ENCODE measurements around the gene CHD6.
"Not testable (repeated sequence)": the region's sequence is repeated elsewhere in the genome, so short reads cannot be mapped to it uniquely, and the experiment has no call there.

CHD6 gene

DNA sequence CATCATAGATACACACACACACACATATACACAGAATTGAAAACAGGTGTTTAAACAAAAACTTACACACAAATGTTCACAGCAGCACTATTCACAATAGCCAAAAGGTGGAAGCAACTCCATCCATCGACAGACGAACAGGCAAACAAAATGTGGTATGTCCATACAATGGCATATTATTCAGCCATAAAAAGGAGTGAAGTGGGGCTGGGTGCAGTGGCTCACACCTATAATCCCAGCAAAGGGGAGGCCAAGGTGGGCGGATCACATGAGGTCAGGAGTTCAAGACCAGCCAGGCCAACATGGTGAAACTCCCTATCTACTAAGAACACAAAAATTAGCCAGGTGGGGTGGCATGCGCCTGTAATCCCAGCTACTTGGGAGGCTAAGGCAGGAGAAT, 80.3 kb downstream of the CHD6 start:
- no peak for DNase-seq

- DNase-seq, result not testable (repeated sequence)
These were observed 82.6 kb downstream of the CHD6 start for GRCh38 chr20:41535551-41535950.

GRCh38 chr20:41534842-41535241, 83.3 kb downstream of the CHD6 start:
- no peak for DNase-seq

- DNase-seq, result no peak
These were observed 84.0 kb downstream of the CHD6 start for GRCh38 chr20:41534170-41534569.

DNA sequence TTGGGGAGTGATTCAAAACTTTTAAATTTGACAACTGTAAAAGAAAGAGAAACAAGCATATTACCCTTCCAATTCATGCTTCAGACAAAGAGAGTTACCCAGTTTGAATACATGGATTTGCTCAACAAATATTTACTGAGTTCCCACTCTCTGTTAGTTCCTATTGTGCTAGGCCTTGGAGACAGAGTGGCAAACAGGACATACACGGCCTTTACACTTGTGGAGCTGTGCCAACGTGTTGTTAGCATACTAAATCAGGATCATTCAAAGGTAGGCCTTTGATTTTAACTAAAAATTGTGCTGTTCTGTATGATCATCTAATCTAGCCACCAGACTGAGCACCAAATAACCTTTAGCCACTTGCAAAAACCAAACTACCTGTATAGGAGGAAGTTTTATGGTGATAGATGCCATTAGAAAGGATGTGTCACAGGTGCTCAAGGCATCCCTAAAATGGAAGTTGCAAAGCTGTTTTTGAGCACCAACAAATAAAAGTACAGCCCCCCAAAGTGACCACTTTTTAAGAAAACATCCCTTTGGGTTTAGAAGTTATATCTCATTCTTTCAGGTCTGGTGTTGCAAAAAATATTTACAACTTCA, 84.5 kb downstream of the CHD6 start:
- peak; percentile 87 for DNase-seq

DNA sequence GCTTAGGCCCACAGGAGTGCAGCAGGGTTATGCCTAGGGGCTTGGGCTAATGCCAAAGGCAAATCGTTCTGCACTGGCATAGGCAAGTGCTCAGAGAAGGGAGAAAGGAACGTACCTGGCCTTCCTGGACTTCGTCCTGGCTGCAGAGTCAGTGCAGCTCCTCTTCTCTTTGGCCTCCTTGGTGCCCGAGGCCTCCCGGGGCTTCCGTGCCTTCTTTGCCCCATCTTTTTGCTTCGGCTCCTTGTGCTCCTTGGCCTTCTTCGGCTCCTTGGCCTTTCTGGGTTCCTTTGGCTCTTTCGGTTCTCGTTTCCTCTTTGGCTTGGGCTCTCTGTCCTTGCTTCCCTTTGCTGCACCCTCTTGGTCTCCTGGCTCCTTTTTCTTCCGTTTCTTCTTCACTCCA, 85.2 kb downstream of the CHD6 start:
- no peak for DNase-seq

- DNase-seq, result no peak
These were observed 86.5 kb downstream of the CHD6 start for GRCh38 chr20:41531518-41532275.

DNA sequence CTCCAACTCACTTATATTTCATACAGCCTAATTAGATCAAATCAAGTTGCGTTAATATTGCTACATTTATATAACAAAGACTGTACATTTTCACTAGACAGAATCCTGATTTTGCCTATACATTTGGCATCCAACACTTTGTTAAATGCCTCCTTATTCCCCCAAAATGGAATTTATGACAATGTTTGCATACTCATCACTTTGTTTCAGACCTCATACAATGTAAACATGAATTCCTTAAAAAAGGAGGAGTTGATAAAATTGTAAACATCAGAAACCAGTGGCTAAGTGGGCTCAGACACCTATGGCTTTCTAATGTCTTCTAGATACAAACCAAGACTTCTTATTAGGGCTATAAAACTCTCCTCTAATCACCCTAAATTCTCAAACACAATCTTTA, 87.3 kb downstream of the CHD6 start:
- DNase-seq, result no peak

- DNase-seq, result no peak
These were observed 91.8 kb downstream of the CHD6 start for GRCh38 chr20:41526327-41526726.

DNA sequence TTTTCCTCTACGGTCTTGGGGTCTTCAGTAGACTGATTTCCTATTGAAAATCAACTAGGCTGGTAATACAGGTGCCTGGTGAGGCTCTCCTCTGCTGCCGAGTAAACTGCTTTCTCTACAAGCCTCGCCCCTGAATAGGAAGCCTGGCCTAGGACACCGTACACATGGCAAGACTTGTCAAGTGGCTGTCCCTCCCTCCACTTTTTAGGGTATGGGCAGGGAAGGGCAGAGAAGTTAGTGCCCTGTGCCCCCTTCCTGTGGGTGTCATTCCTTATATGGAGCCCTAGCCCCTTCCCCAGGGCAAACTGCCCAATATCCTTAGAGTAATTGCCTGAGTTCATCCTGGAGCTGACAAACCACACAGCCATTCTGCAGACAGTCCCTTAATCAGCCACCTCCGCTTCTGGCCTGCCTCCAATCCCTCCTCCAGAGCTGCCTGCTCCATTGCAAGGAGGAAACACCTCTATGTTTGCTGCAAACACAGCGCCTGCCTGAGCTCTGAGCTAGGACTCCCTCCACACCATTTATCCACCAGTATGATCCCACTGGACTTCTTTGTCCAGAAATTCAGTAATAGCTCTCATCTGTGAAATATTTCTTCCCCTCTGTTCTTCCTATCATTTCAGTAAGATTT, 93.1 kb downstream of the CHD6 start:
- DNase-seq, result peak; percentile 85

GRCh38 chr20:41523857-41524256, 94.3 kb downstream of the CHD6 start:
- no peak for DNase-seq

- peak; percentile 48 for DNase-seq
These were observed 104.3 kb downstream of the CHD6 start for GRCh38 chr20:41513829-41514228.

DNA sequence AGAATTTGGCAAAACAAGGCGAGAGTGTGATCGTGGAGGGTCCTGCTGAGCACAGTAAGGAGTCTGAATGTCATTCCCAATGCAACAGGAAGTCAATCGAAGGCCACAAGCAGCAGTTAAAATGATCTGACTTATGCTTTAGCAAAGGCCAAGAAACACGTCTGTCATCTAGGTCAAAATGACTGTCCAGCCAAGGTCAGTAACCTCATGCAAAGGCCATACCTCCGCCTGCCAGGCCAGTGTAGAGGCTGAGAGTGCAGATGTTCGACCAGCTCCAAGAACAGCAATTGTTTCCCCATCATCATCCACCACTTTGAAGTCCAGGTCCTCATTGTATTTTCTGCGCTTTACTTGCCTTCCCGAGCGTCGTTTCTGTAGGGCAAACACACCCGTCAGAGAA, 105.6 kb downstream of the CHD6 start:
- DNase-seq, result no peak

DNA sequence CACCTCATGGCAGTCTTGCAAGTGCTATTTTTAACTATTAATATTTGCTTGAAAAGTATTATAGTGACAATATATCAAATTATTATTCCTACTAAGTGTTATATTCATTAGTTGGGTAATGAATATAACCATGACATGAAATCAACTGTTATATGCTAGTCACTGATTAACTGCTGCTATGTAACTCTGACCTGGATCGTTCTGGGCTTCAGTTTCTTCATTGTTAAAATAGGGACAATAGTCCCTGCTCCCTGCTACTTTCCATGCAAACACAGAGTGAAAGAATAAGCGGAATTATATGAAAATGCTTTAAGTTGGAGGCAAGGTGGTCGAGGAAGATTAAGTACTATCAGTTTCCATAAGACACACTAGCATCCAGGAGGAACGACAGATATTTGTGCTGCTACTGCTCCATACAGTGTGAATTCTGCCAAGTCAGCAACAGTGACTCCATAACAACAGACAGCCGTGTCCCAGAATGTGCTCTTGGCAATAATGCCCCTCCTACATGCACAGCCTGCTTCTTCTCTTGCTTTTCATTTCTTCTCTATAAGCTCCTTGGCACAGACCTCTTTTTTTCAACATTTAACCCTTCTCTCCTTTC, 107.2 kb downstream of the CHD6 start:
- DNase-seq, result no peak

- no peak for DNase-seq
These were observed 108.0 kb downstream of the CHD6 start for GRCh38 chr20:41510224-41510623.

- peak; percentile 23 for DNase-seq
These were observed 108.6 kb downstream of the CHD6 start for GRCh38 chr20:41509316-41510200.

DNA sequence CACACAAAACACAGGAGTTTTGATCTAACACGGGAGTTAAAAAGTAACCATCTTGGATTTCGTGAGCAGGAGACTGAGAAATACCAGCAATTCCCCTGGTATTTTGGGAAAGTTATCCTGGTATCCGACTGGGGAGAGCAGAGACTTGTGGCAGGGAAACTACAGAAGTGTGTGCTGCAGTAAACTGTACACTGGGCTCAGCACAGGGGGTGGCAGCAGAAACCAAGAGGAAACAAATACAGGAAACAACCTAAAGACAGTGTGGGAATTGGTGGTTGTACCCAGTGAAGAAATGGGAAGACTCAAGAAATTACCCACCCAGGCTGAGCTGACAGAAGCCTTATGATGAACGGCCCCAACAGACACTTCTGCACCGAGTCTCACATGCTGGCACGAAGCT, 109.8 kb downstream of the CHD6 start:
- no peak for DNase-seq

GRCh38 chr20:41507851-41508250, 110.3 kb downstream of the CHD6 start:
- DNase-seq, result no peak

DNA sequence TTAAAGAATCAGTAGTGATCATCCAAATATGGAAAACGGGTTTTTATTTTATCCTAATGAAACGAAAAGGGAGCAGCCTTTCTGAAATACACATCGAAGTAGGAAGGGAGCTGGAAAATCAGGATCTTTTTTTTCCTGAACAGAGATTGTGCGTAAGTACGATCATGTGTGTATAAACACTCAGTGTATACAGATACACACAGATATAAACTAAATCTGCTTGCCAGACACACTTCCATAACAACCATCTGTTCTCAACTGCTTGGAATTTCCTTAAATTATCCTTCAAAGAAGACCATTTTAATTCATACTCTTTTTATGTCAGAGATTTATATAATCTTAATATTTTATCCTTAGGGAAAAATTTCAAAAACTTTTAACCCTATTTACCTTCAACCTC, 110.7 kb downstream of the CHD6 start:
- no peak for DNase-seq

DNA sequence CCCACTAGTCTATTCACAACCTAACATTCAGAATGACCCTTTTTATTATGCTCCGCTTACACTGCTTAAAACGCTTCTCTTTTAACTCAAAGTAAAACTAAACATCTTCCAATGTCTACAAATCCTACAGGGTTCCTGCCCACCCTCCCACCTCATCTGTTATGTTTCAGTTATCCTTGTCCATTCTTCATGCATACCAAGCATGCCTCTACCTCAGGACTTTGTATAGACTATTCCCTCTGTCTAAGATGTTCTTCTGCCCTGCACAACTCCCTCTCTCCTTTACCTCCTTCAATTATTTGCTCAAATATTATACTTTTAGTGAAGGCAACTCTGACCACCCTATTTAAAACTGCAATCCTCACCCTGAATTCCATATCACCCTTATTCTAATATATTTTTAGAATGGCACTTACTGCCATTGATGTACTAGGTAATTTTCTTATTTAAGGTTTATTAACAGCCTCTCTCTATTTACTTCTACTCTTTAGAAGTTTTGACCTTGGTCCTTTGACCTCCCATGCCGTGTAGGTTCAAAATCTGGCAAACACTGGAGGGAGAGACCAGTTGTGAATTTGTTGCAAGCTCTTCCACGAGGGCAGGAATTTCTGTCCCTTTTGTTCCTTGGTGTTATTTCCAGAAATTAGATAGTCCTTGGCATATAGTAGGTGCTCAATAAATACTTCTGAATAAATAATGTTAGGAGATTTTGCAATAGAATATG, 111.8 kb downstream of the CHD6 start:
- no peak for DNase-seq

DNA sequence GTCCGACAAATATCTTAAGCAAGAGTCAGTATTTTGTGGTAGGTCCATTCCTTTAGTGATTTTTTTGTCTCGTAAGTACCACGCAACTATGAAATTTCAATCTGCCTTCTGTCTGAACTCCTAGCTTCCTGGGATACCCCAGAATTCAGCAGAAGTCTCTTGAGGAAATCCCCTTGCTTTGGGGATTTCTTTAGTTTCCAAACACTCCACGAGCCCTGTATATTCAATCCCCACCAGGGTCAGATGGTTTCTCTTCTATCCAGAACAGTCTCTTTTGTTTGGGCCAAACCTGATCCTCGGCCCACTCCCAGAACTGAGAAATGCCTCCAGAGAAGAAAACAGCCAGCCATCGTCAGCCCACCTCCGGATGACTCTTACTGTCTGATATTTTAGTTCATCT, 113.0 kb downstream of the CHD6 start:
- no peak for DNase-seq

- no peak for DNase-seq
These were observed 116.8 kb downstream of the CHD6 start for GRCh38 chr20:41501376-41501775.
